Omental fat pad (tissue), 4 donors: ENCODE data around the gene MPZL2. TPM values are rescaled to one million over a fixed set of nuclear protein-coding genes. Genes with fewer than 3 reads are reported as not detected.

Source experiments
- ATAC-seq: fragments of 150-250 bp; one replicate; pipeline ENCODE4 v1.9.1; 2016; ENCODE audit warnings: mild to moderate bottlenecking, moderate library complexity; ENCODE audit not compliant: low FRiP score
- DNase-seq: peaks from one replicate; pipeline ENCODE4 v3.0.0-alpha.2; 2019; ENCODE audit warnings: low spot score
- total RNA-seq, 4 donors: library from RNA; depleted of rRNA; stranded (reverse); fragments of >200 nt; gene quantifications; one replicate each; pipeline ENCODE4 v1.1.0, GENCODE V29; 2016
- TF ChIP-seq, protein P1 (sequence below), 3 donors: fragments of 450-650 bp; IDR thresholded peaks; one replicate each; pipeline ENCODE4 v1.5.1; 2016 to 2017; ENCODE audit warnings: antibody characterized with exemption in 3 of 3, mild to moderate bottlenecking in 3 of 3, moderate library complexity in 2 of 3

Gene MPZL2
- total RNA-seq, 4 donors from 2014 or later: 6.8 to 56.6 (median 33.6) TPM

DNA sequence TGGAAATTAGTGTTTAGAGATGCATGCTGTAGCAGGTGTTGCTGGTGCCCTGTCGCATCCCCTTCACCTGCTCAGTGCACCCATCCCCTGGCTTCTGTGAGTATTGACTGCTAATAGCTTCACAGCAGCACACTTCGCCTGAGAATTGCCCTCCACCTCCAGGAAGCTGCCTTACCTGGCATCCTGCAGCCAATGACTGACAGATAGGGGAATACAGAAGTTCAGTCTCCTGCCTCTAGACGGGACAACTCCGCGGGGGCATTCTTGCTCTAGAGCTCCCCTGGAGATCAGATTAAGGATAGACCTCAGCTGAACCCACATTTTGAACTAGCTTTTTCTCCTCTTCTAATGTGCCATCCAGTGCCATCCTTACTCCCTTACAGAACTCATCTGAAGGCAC, 31.1 kb upstream of the MPZL2 start:
- ATAC-seq: no peak
- DNase-seq: no peak
- TF ChIP-seq, protein P1, sequence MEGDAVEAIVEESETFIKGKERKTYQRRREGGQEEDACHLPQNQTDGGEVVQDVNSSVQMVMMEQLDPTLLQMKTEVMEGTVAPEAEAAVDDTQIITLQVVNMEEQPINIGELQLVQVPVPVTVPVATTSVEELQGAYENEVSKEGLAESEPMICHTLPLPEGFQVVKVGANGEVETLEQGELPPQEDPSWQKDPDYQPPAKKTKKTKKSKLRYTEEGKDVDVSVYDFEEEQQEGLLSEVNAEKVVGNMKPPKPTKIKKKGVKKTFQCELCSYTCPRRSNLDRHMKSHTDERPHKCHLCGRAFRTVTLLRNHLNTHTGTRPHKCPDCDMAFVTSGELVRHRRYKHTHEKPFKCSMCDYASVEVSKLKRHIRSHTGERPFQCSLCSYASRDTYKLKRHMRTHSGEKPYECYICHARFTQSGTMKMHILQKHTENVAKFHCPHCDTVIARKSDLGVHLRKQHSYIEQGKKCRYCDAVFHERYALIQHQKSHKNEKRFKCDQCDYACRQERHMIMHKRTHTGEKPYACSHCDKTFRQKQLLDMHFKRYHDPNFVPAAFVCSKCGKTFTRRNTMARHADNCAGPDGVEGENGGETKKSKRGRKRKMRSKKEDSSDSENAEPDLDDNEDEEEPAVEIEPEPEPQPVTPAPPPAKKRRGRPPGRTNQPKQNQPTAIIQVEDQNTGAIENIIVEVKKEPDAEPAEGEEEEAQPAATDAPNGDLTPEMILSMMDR (IDR thresholded peaks at IDR 0.05): no peak

DNA sequence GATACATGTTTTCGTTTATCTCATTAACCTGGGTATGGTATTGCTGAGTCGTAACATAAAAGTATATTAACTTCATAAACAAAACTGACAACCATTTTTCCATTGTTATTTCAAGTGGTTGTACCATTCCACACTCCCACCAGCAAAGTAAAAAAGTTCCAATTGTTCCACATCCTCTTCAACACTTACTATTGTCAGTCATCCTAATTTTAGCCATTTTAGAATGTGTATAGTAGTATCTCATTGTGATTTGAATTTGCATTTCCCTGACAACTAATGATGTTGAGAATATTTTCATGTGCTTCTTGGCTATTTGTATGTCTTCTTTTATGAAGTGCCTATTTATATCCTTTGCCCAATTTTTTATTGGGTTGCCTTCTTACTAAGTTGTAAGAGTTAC, 30.0 kb upstream of the MPZL2 start:
- DNase-seq: no peak
- no peak for ATAC-seq
- TF ChIP-seq, protein P1 (IDR thresholded peaks at IDR 0.05): no peak

- DNase-seq: no peak
- ATAC-seq: no peak
- TF ChIP-seq, protein P1 (IDR thresholded peaks at IDR 0.05): no peak
These were observed 27.5 kb upstream of the MPZL2 start for GRCh38 chr11:118291477-118292135.

- no peak for ATAC-seq
- no peak for DNase-seq
- TF ChIP-seq, protein P1 (IDR thresholded peaks at IDR 0.05): no peak
These were observed 26.8 kb upstream of the MPZL2 start for GRCh38 chr11:118290923-118291322.

GRCh38 chr11:118289401-118289800, 25.3 kb upstream of the MPZL2 start:
- ATAC-seq: no peak
- DNase-seq: no peak

DNA sequence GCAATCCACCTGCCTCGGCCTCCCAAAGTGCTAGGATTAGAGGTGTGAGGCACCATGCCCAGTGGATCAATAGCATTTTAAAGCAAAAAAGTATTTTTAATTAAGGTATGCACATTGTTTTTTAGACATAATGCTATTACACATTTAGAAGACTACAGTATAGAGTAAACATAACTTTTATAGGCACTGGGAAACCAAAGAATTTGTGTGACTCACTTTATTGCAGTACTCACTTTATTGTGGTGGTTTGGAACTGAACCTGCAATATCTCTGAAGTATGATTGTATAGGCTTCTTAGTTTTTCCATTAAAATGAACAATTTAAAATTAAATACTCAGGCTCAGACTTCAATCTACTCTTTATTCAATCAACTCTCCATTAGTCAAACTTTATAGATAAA, 22.9 kb upstream of the MPZL2 start:
- ATAC-seq (no peak), DNase-seq (no peak)
- TF ChIP-seq, protein P1 (IDR thresholded peaks at IDR 0.05): no peak

More at GRCh38 chr11:118289401-118289800, 25.3 kb upstream of the MPZL2 start:
- TF ChIP-seq, protein P1 (IDR thresholded peaks at IDR 0.05): no peak

GRCh38 chr11:118286545-118286944, 22.4 kb upstream of the MPZL2 start:
- DNase-seq: no peak
- TF ChIP-seq, protein P1 (IDR thresholded peaks at IDR 0.05): no peak
- no peak for ATAC-seq
